Fibroblast of skin of left biceps (primary cell): ENCODE data around the gene CDH26.

Experiments used
- DNase-seq, 2 experiments: peaks; one replicate each; pipeline ENCODE4 v3.0.0-alpha.2; 2013; ENCODE audit warnings: low read depth in 2 of 2

Gene CDH26

DNA sequence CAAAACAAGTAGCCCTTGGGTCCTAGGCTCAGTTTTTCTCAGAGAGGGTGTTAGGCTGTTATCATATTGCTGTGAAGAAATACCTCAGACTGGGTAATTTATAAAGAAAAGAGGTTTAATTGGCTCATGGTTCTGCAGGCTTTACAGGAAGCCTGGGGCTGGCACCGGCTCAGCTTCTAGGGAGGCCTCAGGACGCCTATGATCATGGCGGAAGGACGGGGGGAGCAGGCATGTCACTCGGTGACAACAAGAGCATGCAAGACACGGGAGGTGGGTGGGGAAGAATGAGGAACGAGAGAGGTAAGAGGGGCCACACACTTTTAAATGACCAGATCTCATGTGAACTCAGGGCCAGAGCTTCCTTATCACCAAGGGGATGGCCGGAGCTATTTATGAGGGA is 26.9 kb downstream of the CDH26 start:
- DNase-seq: no peak

DNA sequence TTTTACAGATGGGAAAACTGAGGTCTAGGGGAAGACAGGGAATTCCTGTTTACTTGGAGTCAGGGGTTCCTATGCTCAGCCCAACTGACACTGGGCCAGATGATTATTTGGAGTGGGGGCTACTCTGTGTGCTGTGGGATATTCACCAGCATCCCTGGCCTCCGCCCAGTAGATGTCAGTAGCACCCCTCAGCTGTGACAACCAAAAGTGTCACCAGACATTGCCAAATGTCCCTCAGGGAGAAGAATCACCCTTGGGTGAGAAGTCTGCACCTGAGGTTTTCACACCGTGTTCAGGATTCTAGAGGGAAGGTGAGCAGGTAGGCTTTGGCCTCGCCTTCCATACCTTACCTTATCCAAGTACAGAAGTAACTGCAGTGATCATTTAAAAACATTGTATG is 27.6 kb downstream of the CDH26 start:
- no peak for DNase-seq

DNA sequence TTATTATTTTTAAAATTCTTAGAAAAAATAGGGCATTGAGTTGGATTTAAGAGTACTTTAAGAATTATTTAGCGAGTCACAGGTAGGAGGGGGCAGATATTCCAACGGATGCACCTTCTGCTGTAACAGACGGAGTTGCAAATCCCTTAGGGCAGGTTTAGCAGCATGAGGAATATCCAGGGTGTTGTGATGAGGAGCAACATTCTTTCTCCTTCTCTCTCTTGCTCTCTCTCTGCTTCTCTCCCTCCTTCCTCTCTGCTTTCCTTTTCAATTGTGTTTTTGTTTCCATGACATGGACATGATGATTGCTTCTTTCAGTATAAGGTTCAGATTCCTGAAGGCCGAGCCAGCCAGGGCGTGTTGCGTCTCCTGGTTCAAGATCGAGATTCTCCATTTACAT is 28.9 kb downstream of the CDH26 start:
- no peak for DNase-seq

DNA sequence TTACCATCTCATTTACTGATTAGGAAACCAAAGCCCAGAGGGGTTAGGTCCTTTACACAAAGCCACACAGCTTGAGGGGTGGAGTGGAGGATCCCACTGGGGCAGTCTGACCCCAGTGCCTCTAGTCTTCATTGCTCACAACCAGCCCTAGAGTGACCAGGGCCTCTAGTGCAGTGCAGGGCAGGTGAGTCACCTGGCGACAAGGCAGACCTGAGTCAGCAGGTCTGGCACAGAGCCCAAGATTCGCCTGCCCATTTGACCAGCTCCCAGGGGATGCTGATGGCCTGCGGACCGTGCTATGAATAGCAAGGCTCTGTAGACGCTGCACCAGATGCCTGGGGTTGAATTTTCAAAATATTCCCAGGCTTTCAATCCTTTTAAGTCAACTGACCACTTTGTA is 29.9 kb downstream of the CDH26 start:
- DNase-seq: no peak

DNA sequence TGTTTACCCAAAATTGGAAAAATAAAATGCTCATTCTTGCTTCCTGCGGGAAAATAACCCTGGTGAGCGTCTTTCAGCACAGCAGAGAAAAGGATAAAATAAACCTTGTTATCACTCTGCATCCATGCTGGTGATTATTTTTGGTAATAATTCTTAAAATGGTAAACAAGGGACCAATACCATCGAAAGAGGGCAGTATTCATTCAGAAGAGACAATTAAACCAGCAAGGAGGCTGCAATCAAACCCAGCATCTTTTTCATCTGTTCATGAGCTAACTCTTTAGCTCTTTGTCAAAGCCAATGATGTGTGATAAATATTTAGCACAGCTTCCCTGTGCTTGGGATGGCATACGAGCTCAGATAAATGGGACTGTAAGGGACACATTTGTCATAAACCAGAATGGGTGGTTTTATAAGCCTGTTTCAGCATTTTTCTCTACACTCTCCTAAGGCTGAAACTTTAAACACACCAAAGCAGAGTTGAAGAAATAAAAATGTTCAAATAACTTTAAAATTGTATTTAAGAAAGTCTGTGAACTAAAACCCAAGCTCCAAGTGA is 34.4 kb downstream of the CDH26 start:
- no peak for DNase-seq

DNA sequence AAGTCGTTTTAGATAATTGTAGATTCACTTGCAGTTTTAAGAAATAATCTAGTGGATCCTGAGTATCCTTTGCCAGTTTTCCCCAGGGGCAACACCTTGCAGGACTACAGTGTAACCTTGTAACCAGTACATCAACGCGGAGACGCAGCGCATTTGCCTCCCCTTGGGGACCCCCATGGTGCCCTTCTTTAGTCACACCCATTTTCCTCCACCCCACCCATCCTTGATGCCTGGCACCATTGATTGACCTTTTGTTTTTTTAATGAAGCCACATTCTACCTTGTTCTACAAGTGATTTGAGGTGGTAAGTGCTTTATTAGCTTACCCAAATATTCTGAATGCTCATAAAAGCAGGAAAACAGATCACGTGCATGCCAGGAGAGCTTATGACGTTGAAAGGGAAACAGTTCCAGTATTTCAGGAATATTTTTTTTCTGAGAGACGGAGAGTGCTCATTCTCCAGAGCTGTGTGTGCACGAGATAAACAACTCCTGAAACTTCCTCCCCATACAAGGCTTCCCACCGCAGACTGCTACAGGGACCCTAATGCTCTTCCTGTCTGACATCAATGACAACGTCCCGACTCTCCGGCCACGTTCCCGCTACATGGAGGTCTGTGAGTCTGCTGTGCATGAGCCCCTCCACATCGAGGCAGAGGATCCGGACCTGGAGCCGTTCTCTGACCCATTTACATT is 35.7 kb downstream of the CDH26 start:
- DNase-seq: no peak

DNA sequence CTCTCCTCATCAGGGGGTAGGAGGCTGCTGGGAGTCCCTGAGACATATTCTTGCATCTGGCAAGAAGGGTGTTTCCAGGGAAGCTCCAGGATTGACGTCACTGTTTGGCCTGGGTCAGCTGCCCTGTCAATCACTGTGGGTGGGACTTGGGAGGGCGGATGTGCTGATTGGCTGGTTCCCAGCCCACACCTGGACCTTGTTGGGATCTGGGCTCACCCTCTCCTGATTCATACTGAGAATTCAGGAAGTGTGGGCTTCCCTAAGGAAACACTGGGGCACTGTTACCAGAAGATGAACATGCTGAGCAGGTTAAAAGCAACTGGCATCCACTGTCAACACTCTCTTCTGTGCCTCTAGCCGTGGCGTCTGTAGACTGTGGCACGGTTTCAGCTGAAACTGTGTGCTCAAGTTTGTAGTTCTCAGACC is 36.5 kb downstream of the CDH26 start:
- DNase-seq: no peak

DNA sequence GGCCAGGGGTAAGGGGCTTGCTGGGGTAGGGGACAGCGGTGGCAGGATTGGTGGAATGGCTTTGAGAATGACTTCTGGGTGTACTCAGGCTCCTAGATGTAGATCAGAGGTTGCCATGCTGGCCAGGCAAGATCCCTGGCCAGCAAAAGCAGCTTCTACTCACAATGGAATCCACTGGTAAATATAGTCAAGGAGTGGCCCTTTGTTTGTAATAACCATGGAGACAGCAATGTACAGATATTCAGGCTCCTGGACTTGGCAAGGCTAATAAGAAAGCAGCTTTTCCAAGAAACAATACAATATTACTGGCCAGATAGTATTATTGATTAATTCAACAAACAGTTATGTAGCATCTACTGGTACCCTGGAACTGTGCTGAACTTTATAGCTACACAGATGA is 37.9 kb downstream of the CDH26 start:
- no peak for DNase-seq

DNA sequence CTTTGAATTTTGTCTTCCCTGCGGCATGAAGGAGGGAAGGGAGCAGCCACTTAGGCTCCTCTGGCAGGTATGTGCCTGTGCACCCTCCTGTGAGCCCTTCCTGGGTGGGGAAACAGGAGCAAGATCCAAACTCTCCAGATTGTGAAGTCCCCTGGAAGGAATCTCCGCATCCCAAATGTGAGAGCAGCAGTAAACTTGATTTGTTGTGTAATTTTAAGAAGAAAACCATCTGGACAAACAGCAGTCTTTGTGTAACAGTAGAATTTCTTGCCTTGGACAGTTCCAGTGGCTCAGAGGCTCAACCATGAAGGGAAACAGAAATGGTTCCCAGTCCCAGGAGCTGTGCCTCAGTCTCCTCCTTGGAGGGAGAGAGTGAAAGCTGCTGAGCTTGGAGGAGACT is 39.7 kb downstream of the CDH26 start:
- DNase-seq: no peak

DNA sequence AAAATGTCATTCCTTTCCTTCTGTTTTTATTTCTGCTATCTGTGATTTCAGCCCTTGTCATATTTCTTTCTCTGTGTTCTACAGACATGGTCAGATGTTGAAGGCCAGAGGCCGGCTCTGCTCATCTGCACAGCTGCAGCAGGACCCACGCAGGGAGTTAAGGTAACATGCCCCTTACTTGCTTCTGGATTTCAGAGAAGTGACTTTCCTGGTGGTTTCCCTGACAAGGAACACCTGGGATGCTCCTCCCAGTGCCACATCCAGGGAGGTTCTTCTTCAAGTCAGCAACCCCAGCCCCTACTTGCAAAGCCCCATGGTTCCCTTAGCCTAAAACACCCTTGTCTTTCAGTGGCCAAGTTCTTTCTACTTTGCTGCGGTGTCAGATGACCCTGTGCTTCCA is 41.3 kb downstream of the CDH26 start:
- no peak for DNase-seq

DNA sequence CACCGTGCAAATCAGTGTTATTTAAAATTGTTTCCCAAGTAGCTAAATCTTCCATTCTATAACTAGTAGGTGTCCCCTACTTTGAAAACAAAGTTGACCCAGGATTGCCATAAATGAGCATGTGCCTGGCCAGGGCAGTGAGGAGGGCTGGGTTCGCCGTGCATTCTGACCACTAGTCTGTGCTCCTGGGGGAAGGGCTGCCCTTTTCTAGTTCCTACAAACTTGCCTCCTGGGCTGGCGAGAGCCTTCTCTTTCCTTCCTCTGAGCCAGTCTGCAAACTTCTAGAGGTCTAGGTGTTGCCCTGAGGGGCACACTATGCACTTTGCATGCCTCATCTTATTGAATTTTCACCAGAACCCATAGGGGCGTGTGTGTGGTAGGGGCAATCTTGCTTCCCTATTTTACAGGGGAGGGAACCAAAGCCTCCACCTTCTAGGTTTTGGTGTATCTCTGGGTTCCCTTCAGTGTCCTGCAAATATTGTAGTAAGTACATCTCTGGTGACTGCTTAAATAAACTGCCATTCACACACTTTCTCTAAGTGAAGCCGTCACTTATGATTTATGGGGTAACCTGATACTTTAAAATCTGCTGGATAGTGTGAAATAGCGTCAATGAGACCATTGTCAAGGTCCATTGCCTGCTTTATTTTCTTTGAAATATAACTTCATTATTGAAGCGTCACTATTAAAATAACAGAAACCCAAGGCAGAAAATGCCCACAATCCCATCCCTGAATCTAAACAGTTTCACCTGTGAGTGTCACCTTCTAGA is 42.2 kb downstream of the CDH26 start:
- DNase-seq: no peak

DNA sequence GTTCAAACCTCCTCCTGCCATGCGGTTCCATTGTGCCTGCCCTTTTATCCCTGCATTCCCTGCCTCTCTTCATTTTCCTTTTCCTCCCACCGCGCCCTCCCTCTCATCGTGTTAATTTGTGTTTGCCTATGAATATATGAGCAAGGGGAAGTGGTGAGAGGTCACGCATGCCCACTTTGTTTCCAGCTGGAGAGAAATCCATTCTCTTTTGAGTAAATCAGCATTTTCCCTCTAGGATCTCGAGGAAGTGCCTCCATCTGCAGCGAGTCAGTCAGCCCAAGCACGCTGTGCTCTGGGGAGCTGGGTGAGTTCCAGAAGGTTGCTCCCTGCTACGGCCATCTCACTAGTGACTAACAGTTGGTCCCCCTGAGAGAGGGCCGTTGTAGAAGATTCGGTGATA is 42.9 kb downstream of the CDH26 start:
- DNase-seq: no peak

DNA sequence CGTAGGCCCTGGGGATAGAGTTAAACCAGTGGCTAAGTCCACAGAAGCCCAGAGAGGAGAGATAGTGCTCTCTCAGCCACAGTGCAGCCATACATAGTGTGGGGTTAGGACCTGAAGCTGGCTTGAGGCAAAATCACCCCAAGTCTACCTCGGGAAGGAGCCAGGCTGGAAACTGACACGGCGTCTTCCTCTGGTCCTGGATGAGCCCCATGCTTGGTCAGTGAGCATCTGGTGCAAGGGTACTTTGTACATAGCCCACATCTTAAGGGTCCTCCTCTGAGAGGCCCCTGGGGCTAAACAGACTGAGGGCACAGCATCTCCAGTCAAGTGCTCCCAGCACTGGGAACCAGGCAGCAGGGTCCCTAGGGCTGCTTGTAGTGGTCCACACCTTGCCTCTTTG is 45.6 kb downstream of the CDH26 start:
- DNase-seq: no peak

DNA sequence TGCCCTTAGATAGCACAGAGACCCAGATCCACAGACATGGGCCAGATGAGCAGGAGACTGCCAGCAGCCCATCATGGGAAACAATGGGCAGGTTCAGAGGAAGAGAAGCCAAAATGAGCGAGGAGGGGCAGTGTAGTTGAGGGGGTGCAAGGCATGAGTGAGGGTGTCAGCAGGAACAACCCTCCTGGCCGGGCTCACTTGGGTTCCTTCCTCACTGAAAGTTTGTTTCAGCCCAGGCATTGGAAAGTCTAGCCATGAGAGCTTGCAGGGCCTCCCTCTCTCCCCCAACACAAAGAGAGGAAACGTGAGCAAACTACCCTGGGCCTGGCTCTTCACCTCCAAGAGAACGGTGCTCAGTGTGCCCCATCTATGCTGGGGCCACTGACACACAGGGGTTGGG is 48.0 kb downstream of the CDH26 start:
- no peak for DNase-seq

DNA sequence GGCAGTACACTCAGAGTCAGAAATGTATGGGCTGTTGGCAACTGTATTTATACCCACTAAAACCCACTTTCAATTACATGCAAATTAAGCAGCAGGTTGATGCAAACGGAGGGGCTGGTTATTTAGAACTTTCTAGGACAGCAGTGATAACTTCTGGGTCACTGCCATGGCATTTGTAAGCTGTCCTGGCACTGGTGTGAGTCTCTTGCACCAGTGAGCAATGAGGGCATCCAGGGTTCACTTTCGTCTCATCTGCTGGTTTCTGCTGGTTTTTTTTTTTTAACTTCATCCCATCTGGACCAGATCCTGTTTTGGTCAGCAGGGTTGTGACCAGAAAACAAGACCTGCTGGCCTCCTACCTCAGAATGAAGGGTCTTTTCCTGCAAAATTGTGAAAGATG is 49.2 kb downstream of the CDH26 start:
- no peak for DNase-seq

DNA sequence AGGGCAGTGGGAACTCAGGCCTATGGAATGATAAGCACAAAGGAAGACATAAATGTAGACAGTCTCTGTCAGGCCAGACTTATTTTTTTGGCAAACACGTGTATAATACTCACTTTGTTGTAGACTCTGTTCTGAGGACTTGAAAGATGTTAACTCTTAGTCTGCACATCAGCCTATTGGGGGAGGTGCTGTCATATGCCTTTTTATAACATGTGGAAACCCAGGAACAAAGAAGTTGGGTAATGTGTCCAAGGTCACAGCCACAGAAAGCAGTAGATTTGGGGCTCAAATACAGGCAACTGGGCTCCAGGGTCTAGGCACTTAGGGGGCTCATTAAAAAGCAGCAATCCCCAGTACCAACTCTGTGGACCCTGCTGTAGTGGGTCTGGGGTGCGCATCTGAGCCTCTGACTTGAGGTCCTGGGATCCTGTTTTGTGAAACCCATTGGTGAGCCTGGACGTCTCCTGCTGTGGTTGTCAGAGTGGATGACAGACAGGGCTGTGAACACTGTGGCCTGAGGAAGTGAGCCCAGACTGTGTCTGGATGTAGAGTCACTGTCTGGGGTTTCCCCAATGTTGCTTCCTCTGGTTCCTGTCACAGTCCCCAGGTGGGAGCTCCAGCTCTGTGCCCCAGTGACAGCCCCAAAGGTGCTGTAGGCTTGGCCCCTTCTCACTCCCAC is 50.0 kb downstream of the CDH26 start:
- no peak for DNase-seq

DNA sequence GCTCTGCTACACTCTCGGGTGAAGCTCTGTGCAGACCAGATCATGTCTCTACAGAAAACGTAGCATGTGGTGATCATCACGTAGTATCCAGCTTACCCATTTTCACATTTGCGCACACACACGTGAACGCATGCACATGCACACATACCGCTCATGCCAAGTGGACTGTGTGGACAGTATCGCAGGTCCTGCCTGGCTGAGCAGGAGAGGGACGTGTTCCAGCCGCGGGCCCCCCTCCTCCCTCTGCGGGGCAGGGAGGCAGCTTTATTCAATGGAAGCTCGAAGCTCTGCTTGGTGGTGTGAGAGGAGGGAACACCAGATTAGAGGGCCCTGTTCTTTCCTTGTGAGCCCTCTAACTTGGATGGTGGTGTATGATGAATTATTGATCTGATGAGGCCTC is 51.1 kb downstream of the CDH26 start:
- DNase-seq: no peak

DNA sequence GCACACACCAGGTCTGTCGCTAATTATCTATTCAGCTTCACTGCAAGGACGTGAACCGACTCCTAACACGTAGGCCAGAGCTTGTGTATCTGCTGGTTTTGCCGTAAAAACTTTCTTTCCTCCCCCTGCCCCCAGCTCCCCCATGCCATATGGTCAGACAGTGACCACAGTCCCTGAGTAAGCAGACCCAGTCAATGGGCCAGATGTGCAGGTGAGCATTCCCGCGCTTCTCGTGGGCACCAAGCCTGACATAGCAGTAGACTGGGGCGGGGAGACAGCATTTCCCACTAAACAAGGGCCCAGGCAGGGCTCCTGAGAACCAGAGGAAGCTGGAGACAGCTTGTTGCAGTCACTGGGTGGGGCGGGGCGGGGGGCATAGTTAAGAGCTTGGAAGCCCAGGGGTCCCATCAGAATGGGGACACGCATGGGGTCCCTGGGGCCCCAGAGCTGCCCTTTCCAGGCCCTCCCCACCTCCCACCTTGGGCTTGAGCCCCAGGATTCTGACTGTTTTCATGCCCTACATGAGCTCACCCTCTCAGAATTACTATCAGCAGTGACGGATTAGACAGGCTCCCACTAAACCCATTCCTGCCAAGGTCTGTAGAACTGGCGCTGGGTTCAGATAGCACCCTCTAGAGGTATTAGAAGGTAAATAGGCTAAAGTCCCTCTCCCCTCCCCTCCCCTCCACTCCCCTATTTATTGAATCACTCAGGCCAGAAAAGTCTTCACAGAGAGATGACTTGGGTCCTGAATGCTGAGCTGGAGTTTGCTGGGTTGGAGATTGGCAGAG is 51.8 kb downstream of the CDH26 start:
- no peak for DNase-seq

DNA sequence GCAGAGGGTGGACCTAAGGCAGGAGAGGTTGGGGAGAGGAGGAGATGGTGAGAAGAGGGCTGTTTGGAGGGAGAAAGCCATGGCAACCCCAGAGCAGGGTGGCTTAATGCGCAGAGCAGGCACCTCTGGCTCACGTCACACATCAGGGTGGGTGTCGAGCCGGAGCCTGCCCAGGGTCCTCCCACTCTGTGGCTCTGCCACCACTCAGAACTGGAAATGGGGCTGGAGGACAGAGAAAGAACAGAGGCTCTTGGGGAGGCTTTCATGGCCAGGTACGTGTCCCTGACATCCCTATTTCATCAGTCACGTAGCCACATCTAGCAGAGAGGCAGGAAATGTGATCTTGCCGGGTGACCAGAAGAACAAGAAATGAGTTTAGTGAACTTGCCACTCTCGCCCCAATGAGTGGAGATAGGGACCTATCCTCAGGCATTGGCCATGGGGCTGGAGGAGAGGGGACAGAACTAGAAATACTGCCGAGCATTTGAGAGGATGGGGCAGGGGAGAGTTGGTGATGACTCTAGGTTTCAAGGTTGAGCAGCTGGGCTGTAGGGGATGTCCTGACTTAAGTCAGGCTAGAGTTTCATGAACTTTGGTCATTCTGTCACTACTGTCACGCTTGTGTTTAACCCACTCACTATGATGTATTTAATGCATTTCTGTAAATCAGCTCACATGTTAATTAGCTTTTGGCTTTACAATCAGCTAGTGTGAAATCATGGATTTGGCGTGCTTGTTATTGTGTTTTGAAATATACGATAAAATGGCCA is 52.7 kb downstream of the CDH26 start:
- DNase-seq: no peak

DNA sequence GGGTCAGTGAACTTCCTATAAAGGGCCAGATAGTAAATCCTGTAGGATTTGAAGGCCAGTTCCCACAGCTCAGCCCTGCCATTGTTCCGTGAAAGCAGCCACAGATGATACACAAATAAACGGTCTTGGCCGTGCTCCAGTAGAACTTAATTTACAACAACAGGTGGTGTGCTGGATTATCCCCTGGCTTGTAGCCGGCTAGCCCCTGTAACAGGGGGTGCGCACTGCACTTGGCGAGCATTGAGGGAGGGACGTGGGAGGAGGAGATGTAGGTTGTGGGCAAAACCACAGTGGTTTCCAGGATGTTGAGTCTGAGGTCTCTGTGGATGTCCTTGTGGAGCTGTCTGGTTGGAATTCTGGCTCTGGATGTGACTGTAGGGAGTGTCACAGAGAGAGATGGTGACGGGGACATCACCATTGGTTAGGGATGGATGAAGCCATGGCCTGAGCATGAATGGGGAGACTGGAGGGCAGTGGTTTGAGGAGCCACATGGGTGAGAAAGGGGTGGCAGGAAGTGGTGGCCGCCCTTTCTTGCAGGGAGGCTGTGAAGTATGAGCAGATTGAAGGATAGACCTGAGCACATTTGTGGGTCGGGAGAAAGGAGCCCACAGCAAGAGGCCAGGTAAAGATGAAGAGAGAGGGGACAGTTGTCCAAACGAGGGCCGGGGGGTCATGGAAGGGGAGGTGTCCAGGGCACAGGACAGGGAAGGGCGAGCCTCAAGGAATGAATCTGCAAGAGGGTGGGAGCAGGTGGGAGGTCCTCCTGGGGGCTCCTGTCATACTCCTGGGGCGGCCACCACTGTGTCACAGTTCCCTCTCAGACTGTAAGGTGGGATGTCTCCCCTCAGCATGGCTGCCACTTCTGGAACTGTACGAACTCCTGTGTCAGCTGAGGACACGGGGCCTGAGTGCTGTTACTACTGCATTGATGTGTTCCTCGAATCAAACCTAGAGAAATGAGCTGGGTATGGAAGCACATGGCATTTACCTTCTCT is 53.6 kb downstream of the CDH26 start:
- DNase-seq: no peak
